Measurements from ENCODE around the gene CNGB1. TPM values are rescaled to one million over a fixed set of nuclear protein-coding genes. Genes with fewer than 3 reads are reported as not detected.
"Not testable (repeated sequence)": the region's sequence is repeated elsewhere in the genome, so short reads cannot be mapped to it uniquely, and the experiment has no call there.

The CNGB1 gene
- total and polyA plus RNA-seq, 4 donors, result under 0.01 TPM; not detected in 2

GRCh38 chr16:57859331-57859730 is 111.6 kb downstream of the CNGB1 start:
- TF ChIP-seq RAD21 (IDR thresholded peaks at IDR 0.05) (peak; percentile 47 to 51), SP1 (IDR thresholded peaks at IDR 0.05) (no peak)
- H3K4me3 ChIP-seq (ENCODE audit: low read depth in 1 of 3, low read length in 3 of 3), result no peak overlapping the region
- H3K4me1 ChIP-seq (ENCODE audit: control insufficient read depth in 4 of 4, insufficient read depth in 4 of 4, low read length in 3 of 4), result peaks cover 4 to 39% (median 27%) of the 10 kb centered on the region in 4 donors
- no peaks in the 10 kb centered on the region for H3K9me3 ChIP-seq (ENCODE audit: control insufficient read depth in 4 of 4, low read length in 3 of 4)
- peak overlapping the region in 1 of 2 donors; percentile 52 for H3K27ac ChIP-seq (ENCODE audit: low read depth in 1 of 2, low read length in 2 of 2)
- no peaks in the 10 kb centered on the region for H3K27me3 ChIP-seq (ENCODE audit: control insufficient read depth in 4 of 4, insufficient read depth in 4 of 4, low read length in 3 of 4)
- peaks cover 0 to 2% (median 0%) of the 10 kb centered on the region in 4 donors for H3K36me3 ChIP-seq (ENCODE audit: control insufficient read depth in 4 of 4, insufficient read depth in 3 of 4, low read depth in 1 of 4, low read length in 3 of 4)
- WGBS, result 53% methylated on average over 5 of the region's 5 CpGs
- H3K9ac ChIP-seq (ENCODE audit: low read depth in 1 of 2, low read length in 2 of 2), result no peak overlapping the region
- no peak for DNase-seq (ENCODE audit: low spot score)

- Histone ChIP-seq H3K4me1 (ENCODE audit: control insufficient read depth in 4 of 4, insufficient read depth in 4 of 4, low read length in 3 of 4) (peaks cover 4 to 39% (median 26%) of the 10 kb centered on the region in 4 donors), H3K9ac (ENCODE audit: low read depth in 1 of 2, low read length in 2 of 2) (no peak overlapping the region), H3K9me3 (ENCODE audit: control insufficient read depth in 4 of 4, low read length in 3 of 4) (no peaks in the 10 kb centered on the region), H3K36me3 (ENCODE audit: control insufficient read depth in 4 of 4, insufficient read depth in 3 of 4, low read depth in 1 of 4, low read length in 3 of 4) (peaks cover 0 to 2% (median 0%) of the 10 kb centered on the region in 4 donors), H3K27ac (ENCODE audit: low read depth in 1 of 2, low read length in 2 of 2) (peak overlapping the region in 1 of 2 donors; percentile 19), H3K4me3 (ENCODE audit: low read depth in 1 of 3, low read length in 3 of 3) (no peak overlapping the region), H3K27me3 (ENCODE audit: control insufficient read depth in 4 of 4, insufficient read depth in 4 of 4, low read length in 3 of 4) (no peaks in the 10 kb centered on the region)
- no peak for DNase-seq (ENCODE audit: low spot score)
- WGBS, result 29% methylated on average over 8 of the region's 8 CpGs
- TF ChIP-seq HNF4A (conservative IDR thresholded peaks at IDR 0.05), result no peak
- TF ChIP-seq RXRA (IDR thresholded peaks at IDR 0.05), result no peak
- no peak for TF ChIP-seq REST (IDR thresholded peaks at IDR 0.05)
- TF ChIP-seq HNF4G (IDR thresholded peaks at IDR 0.05), result no peak
- no peak for TF ChIP-seq ZBTB33 (IDR thresholded peaks at IDR 0.05)
- TF ChIP-seq JUND (IDR thresholded peaks at IDR 0.05), result no peak
- no peak for TF ChIP-seq TAF1 (conservative IDR thresholded peaks at IDR 0.05)
- no peak for TF ChIP-seq YY1 (IDR thresholded peaks at IDR 0.05)
- no peak for TF ChIP-seq GABPA (IDR thresholded peaks at IDR 0.05 in 1 of 2, conservative IDR thresholded peaks at IDR 0.05 in 1 of 2)
- no peak for TF ChIP-seq SP1 (IDR thresholded peaks at IDR 0.05)
- no peak for TF ChIP-seq CTCF (IDR thresholded peaks at IDR 0.05; ENCODE audit: low read depth, low read length, missing input control)
- TF ChIP-seq FOXA2 (IDR thresholded peaks at IDR 0.05), result no peak
- no peak for TF ChIP-seq EGR1 (IDR thresholded peaks at IDR 0.05; ENCODE audit: low read depth in 2 of 2)
- no peak for TF ChIP-seq RAD21 (IDR thresholded peaks at IDR 0.05)
- TF ChIP-seq MAX (IDR thresholded peaks at IDR 0.05), result no peak
Observed at GRCh38 chr16:57858635-57859034, 112.3 kb downstream of the CNGB1 start.

GRCh38 chr16:57857991-57858390 is 112.9 kb downstream of the CNGB1 start:
- H3K9ac ChIP-seq (ENCODE audit: low read depth in 1 of 2, low read length in 2 of 2); DNase-seq (ENCODE audit: low spot score); H3K4me3 ChIP-seq (ENCODE audit: low read depth in 1 of 3, low read length in 3 of 3); H3K36me3 ChIP-seq (ENCODE audit: control insufficient read depth in 4 of 4, insufficient read depth in 3 of 4, low read depth in 1 of 4, low read length in 3 of 4); H3K9me3 ChIP-seq (ENCODE audit: control insufficient read depth in 4 of 4, low read length in 3 of 4); H3K27me3 ChIP-seq (ENCODE audit: control insufficient read depth in 4 of 4, insufficient read depth in 4 of 4, low read length in 3 of 4): not testable (repeated sequence)
- WGBS, result 74% methylated on average over 10 of the region's 10 CpGs
- Histone ChIP-seq H3K4me1 (ENCODE audit: control insufficient read depth in 4 of 4, insufficient read depth in 4 of 4, low read length in 3 of 4) (peaks cover 4 to 34% (median 20%) of the 10 kb centered on the region in 4 donors), H3K27ac (ENCODE audit: low read depth in 1 of 2, low read length in 2 of 2) (peak overlapping the region in 1 of 2 donors; percentile 19)

Measured in liver (tissue), 9 donors.